Hindlimb muscle (tissue), 1 donor: Measurements from ENCODE around the gene ZBED1. TPM values are rescaled to one million over a fixed set of nuclear protein-coding genes. Genes with fewer than 3 reads are reported as not detected.
A peak's percentile ranks its signal among the peaks of the same experiment; 100 is the strongest.
"Not testable (repeated sequence)": the region's sequence is repeated elsewhere in the genome, so short reads cannot be mapped to it uniquely, and the experiment has no call there.

Source experiments
- DNase-seq: peaks from one replicate; pipeline ENCODE4 v3.0.0-alpha.2; 2013
- polyA plus RNA-seq: library from polyadenylated mRNA; unstranded; fragments of 120-200 nt; gene quantifications from one replicate; pipeline ENCODE4 v1.2.1, GENCODE V29; 2013; ENCODE audit not compliant: insufficient read length

ZBED1 gene
- polyA plus RNA-seq, 1 donor, result 29.1 TPM

DNA sequence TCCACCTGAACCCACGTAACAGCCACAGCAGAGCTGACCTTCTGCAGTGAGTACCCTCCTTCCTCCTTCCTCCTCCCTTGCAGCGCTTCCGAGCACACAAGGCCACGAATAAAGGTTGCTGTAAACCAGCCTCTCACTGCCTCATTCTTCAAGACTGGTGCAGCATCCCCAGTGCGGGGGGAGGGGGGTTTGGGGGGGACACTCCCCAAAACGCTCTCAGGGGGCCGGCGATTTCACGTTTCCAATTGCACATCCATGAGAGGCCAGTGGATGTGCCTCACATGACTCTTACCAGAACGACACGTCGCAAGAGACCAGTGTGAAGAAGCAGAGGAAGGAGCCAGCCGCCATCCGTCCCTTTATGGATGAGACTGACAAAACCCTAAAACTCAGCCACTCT is 5.2 kb downstream of the ZBED1 start:
- DNase-seq, result no peak

DNA sequence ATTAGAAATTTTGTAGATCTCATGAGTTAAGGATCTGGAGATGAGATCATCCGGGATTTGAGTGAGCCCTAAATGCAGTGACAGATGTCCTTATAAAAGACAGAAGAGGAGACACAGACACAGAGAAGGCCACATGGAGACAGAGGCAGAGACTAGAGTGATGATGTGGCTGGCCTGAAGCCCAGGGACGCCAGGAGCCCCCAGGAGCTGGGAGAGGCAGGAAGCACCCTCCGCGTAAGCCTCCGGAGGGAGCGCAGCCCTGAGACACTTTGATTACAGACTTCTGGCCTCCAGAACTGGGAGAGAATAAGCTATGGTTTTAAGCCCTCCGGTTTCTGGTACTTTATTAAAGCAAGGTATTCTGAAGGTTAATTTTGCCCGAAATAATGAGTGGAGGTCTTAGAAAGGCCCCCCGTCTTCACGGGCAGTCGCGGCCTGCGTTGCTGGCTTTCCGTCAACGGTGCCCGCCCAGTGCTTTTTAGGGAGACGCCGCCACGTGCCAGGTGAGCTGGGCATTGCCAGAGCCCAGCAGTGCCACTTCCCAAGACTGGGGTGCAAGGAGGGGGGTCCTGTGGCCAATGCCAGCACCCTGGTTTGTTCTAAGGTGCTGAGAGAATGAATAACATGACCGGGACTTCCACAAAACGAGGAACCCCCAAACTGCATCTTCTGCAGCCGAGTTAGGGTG is 8.1 kb downstream of the ZBED1 start:
- DNase-seq, result no peak

DNA sequence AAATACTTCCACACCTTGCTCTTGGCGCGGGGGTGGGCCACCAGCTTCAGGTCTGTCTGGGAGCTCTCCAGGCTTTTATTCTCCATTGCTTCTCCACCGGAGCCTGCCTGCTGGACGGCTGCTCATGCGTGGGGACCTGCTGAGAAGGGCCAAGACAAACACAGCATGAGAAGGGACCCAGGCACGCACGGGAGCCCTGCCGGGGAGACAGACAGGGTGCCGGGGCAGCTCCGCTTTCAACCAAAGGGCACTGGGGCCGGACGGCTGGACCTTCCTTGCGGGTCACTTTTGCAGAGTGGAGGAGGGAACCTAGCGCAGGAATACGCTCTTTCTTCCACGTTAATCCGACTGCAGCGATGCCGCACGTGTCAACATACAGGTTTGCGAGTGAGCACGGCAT is 10.1 kb downstream of the ZBED1 start:
- DNase-seq, result no peak

DNA sequence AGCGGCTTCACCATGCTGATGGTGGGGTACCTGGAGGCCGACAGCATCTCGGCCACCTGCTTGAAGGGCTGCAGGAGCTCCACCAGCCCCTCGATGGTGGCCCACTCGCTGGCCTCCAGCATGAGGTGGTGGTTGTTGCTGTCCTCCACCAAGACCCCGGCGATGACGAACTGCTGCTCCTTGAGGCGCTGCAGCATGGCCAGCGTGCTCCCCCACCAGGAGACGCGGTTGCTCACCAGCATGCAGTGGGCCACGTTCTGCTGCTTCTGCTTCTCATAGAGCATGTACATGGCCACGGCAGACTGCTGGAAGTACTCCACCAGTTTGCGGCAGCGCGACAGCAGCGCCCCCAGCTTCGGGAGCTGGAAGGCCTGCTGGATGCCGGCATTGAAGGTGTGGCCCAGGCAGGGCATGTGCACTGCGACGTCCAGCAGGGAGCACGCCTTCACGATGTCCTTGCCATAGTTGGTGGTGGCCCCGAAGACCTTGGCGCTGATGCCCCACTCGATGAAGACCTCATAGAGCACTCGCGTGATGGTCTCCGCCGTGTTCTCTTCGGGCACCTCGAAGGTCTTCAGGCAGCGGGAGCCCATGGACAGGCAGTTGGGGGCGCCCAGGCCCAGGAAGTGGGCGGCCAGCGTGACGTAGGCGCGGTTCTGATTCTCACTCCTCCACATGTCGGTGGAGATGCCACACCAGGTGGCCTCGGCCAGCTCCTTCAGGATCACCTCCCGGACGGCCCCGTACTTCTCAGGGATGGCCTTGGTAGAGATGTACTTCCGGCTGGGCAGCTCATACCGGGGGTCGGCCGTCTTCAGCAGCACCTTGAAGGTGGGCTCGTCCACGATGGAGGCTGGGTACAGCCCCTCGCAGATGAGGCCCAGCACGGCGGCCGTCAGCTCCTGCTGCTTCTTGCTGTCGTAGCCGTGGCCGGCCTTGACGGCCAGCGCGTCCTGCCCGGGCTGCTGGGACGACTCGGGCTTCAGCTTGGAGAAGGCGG is 11.0 kb downstream of the ZBED1 start:
- no peak for DNase-seq

DNA sequence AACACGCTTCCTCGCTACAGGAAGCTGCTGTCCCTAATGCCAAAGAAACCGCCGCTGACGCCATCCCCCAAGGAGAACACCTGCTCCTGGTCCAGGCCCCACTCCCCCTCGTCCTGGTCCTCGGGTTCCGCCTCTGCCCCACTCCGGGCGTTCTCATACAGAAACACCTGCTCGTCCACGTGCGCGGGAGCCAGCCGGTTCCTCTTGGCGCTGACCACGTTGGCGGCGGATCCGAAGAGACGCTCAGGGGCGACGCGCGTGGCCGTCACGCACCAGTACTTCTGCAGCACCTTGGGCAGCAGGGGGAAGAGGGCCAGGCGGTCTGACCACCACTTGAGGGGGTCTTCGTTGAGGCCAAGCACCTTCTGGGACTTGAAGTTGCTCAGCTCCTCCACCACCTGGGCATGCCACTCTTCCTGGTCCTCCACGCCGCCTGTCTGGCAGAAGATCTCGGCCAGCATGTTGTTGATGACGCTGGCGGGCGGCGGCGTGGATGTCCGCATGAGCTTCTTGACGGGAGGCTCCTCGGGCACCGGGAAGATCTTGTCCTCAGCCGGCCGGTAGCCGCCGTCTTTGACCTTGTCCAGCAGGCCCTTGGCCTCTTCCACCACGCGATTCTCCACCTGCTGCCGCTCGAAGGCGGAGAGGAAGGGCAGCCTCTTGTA is 12.0 kb downstream of the ZBED1 start:
- DNase-seq, result no peak

DNA sequence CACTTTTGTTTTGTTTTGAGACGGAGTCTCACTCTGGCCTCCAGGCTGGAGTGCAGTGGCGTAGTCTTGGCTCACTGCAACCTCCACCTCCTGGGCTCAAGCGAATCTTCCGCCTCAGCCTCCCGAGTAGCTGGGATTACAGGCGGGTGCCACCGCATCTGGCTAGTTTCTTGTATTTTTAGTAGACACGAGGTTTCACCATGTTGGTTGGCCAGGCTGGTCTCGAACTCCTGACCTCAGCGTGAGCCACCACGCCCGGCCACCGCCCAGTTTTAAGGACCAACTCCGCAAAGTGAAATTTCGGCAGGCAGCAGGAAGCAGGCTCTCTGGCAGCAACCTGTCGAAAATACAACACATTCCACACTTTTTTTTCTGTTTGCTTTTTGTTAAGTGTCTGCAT is 13.4 kb downstream of the ZBED1 start:
- DNase-seq, result no peak

DNA sequence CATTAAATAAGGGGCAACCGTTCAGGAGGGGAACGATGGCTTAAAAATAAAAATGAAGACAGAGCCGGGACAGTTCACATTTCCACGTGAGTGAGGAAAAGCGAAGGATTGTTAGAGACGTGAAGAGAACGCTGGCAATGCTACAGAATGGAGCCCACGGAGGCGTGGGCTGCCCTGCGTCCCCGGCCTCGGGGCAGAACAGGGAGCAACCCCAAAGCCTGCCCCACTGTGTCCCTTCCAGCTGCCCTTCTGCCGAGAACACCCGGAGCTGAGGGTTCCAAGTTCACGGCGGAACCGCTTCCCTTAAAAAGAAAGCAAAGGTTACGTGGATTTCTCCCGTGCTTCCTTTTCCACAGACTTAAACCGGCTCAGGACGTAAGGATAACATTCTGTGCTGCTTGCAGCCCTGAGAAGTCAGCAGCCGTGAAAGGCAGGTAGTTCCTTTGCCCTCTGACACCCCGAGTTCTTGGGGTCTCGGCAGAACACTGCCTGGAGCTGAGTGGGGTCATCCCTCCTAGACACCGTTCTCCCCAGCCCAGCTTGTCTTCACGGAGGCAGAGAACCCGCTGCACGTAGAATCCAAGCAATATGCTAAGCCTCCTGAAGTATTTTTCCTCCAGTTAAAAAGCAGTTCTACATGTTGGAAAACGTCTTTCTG is 14.2 kb downstream of the ZBED1 start:
- DNase-seq, result no peak

DNA sequence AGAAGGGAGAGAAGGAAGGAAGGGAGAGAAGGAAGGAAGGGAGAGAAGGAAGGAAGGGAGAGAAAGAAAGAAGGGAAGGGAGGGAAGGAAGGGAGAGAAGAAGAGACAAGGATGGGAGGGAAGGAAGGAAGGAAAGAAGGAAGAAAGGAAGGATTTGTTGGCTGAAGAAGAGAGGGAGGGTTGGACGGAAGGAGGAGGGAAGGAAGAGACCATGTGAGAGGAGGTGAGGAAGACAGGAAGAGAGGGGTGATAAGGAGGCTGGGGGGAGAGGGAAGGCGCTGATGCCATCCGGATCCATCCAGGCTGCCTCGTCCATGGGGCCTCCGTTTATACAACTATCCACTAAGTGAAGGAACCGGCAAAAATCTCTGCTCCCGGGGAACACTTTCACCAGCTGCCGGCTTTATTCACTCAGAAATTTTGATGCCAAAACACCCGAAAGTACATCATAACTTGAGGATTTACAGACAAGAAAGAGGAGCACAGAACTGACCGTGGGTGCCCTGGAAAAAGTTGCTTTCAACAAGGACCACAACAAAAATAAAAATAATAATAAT is 14.9 kb downstream of the ZBED1 start:
- DNase-seq, result no peak

DNA sequence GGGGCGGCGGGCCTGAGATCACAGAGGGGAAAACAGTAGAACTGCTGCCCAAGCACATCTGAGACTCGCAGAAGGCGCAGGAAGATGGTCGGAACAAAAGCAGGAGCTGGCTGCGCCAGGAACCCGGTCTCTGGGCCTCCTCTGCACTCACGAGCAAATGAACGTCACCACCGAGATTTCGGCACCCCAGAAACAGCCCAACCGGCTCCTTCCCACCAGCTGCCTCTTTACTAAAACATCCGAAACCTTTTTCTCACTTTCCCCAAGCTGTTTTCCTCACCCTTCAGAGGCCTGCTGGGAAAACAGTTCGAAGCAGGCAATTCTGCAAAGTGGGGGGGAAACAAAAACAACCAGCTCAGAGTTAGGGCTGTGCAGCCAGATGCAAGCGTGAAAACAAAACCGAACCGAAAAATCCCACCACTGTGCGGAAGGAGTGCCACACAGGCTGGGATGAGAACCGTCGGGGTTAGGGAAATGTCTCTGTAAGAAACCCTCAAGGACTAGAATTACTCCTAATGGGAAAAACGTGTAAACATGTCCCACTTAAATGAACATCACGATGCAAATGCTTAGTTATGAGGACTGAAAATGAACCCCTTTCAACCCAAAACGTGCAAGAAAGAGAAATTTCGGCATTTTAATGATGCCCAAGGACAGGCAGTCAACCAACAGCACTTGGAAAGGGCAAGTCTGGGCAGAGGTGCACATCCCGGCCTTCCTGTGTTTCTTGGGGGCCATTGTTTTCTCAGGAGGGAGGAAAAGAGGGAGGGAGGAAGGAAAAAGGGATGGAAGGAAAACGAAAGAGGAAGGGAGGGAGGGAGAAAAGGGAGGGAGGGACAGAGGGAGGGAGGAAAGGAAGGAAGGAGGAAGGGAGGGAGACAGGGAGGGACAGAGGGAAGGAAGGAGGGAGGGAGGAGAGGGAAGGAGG is 15.8 kb downstream of the ZBED1 start:
- peak; percentile 77 for DNase-seq

DNA sequence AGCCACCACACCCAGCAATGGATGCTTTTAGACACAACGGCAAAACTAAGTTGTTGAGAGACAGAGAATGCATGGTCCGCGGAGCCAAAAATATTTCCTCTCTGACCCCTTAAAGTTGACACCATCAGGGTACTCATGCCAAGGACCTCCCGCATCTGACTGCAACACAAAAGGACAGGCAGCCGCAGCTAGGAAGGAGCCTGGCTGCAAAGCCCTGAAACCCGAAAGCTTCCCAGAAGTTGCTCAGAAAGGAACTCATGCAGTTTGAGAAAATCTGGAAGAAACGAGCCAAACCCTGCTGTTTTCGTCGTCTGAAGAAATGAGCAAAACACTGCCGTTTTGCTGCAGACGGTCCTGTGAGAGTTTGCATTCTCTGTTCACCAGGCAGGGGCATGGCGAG is 16.5 kb downstream of the ZBED1 start:
- peak; percentile 47 for DNase-seq

DNA sequence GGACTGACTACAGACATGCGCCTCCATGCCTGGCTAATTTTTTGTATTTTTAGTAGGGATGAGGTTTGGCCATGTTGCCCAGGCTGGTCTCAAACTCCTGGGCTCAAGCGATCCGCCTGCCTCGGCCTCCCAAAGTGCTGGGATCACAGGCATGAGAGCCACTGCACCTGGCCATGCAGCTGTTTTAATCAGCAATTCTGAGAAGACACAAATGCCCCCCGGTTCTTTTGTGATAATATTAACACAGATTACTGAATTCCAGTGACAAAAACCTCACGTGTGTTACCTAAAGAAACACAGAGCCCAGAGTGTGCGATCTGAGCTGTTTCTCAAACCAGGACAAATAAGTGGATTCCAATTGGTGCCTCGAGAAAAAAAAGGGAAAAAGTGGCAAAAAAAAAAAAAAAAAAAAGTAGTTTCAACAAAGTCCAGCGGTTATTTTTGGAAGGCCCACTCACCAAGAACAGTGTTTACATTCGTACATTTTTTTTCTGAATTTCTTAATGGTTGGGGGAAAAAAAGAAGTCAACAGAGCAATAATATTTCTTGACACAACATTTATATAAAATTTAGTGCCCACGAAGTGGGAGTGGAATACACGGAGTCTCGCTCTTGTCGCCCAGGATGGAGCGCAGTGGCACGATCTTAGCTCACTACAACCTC is 17.2 kb downstream of the ZBED1 start:
- DNase-seq, result no peak

DNA sequence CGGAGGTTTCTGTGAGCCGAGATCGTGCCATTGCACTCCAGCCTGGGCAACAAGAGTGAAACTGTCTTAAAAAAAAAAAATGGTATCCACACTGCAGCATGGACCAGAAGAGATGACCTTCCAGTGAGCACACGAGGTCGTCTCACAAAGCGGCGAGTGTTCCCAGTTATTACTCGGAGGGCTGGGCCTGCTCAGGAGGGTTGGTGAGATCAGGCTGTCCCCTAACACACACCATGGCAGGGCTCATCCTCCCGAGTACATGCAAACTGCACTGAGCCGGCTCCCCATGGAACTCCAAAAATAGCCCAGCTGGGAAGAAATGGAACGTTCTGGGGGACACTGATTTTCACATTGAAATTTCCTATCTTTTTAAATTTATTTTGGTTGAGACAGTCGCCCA is 19.2 kb downstream of the ZBED1 start:
- not testable (repeated sequence) for DNase-seq

DNA sequence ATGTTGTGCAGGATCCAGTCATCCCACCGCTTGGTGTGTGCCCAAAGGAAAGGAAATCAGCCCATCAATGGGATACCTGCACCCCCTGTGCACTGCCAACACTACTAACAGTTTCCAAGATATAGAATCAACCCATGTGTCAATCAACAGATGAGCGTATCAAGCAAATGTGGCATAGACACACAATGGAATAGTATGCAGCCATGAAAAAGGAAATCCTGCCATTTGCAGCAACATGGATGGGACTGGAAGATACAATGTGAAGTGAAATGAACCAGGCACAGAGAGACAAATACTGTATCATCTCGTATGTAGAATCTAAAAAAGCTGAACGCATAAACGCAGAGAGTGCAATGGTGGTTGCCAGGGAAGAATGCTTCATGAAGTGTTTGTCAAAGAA is 20.8 kb downstream of the ZBED1 start:
- DNase-seq, result not testable (repeated sequence)

DNA sequence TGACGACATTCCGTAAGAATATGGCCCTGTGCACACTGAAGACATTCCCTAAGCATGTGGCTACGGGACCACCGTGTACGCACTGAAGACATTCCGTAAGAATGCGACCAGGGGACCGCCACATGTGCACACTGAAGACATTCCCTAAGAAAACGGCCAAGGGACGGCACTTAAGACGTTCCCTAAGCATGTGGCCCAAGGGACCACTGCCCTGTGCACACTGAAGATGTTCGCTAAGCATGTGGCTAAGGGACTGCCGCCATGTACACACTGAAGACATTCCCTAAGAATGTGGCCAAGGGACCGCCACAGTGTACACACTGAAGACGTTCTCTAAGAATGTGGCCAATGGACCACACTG is 21.4 kb downstream of the ZBED1 start:
- DNase-seq, result no peak

DNA sequence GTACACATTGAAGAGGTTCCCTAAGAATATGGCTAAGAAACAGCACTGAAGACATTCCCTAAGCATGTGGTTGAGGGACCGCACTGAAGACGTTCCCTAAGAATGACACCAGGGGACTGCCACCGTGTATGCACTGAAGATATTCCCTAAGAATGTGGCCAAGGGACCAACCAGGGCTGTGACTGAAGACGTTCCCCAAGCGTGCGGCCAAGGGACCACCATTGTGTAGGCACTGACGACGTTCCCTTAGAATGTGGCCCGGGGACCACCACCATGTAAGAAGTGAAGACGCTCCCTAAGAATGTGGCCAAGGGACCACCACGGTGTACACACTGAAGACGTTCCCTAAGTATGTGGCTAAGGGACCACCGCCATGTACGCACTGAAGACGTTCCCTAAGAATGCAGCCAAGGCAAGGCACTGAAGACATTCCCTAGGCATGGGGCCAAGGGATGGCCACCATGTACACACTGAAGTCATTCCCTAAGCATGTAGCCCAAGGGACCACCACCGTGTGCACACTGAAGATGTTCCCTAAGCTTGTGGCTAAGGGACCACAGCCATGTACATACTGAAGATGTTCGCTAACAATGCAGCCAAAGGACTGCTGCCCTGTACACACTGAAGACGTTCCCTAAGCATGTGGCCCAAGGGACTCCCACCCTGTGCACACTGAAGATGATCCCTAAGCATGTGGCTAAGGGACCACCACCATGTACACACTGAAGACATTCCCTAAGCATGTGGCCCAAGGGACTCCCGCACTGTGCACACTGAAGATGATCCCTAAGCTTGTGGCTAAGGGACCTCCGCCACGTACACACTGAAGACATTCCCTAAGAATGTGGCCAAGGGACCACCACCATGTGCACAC is 22.0 kb downstream of the ZBED1 start:
- no peak for DNase-seq

DNA sequence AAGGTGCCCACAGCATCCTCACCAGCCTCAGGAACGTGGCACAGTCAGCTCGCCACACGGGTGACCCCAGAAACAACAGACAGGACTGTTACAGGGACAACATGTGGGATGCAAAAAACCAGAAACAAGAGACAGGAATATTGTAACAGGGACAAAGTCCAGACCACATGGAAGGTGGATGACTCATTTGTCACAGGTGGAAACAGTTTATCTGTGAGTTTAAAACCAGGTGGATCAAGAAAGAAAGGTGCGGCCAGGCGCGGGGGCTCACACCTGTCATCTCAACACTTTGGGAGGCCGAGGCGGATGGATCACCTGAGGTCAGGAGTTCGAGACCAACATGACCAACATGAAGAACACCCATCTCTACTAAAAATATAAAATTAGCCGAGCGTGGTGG is 23.5 kb downstream of the ZBED1 start:
- not testable (repeated sequence) for DNase-seq

DNA sequence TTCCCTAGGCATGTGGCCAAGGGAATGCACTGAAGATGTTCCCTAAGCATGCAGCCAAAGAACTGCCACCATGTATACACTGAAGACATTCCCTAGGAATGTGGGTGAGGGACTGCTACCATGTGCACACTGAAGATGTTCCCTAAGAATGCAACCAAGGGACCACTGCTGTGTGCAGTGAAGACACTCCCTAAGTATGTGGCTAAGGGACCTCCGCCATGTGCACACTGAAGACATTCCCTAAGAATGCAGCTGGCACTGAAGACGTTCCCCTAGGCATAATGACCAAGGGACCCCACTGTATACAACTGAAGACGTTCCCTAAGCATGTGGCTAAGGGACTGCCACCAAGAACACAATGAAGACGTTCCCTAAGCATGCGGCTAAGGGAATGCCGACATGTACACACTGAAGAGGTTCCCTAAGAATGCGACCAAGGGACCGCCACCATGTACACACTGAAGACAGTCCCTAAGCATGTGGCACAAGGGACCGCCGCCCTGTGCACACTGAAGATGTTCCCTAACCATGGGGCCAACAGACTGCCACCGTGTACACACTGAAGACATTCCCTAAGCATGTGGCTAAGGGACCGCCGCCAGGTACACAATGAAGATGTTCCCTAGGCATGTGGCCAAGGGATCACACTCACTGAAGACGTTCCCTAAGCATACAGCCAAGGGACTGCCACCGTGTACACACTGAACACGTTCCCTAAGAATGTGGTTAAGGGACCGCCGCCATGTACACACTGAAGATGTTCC is 25.6 kb downstream of the ZBED1 start:
- no peak for DNase-seq

DNA sequence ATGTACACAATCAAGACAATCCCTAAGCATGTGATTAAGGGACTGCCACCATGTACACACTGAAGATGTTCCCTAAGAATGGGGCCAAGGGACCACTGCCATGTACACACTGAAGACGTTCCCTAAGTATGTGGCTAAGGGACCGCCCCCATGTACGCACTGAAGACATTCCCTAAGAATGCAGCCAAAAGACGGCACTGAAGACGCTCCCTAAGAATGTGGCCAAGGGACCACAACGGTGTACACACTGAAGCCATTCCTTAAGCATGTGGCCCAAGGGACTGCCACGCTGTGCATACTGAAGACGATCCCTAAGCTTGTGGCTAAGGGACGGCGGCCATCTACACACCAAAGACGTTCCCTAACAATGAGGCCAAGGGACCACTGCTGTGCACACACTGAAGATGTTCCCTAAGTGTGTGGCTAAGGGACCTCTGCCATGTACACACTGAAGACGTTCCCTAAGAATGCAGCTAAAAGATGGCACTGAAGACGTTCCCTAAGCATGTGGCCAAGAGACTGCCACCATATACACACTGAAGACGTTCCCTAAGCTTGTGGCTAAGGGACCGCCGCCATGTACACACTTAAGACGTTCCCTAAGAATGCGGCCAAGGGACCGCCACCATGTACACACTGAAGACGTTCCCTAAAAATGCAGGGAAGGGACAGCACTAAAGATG is 26.4 kb downstream of the ZBED1 start:
- no peak for DNase-seq
